Liver (tissue), 3 donors: ENCODE results near the gene RERE.

Experiments
- CTCF ChIP-seq: fragments of 150-350 bp; IDR thresholded peaks from 2 replicates; pipeline ENCODE4 v1.5.1; 2017; ENCODE audit warnings: improper control_type of control experiment, low read depth, low read length; ENCODE audit not compliant: missing input control
- FOXA2 ChIP-seq: IDR thresholded peaks from 2 replicates; pipeline ENCODE4 v1.6.1; 2016; ENCODE audit warnings: antibody characterized with exemption
- JUND ChIP-seq, 2 donors: IDR thresholded peaks; 2 replicates each; pipeline ENCODE4 v1.6.1; 2016; ENCODE audit warnings: antibody characterized with exemption in 2 of 2
- MAX ChIP-seq: IDR thresholded peaks from 2 replicates; pipeline ENCODE4 v1.6.1; 2016; ENCODE audit warnings: antibody characterized with exemption
- NR2F2 ChIP-seq: IDR thresholded peaks from 2 replicates; pipeline ENCODE4 v1.6.1; 2016; ENCODE audit warnings: antibody characterized with exemption
- RAD21 ChIP-seq, 2 donors: IDR thresholded peaks; 2 replicates each; pipeline ENCODE4 v1.6.1; 2016; ENCODE audit warnings: antibody characterized with exemption in 2 of 2, mild to moderate bottlenecking in 2 of 2
- RXRA ChIP-seq, 2 donors: IDR thresholded peaks; 2 replicates each; pipeline ENCODE4 v1.6.1; 2017 to 2018; ENCODE audit warnings: antibody characterized with exemption in 2 of 2, mild to moderate bottlenecking in 1 of 2
- TAF1 ChIP-seq: conservative IDR thresholded peaks from 2 replicates; pipeline ENCODE4 v1.6.1; 2016; ENCODE audit warnings: antibody characterized with exemption, mild to moderate bottlenecking
- ZBTB33 ChIP-seq: IDR thresholded peaks from 2 replicates; pipeline ENCODE4 v1.6.1; 2016; ENCODE audit warnings: antibody characterized with exemption
- donor health status: healthy.
- donor health status: healthy.

GRCh38 chr1:8568837-8569236 lies 248.6 kb downstream of the RERE start:
- TF ChIP-seq CTCF (no peak), RXRA (IDR thresholded peaks at IDR 0.05) (no peak), RAD21 (IDR thresholded peaks at IDR 0.05) (no peak), MAX (no peak), NR2F2 (no peak), TAF1 (no peak), JUND (IDR thresholded peaks at IDR 0.05) (no peak), FOXA2 (no peak), ZBTB33 (no peak)
